Measurements from ENCODE around the gene UGT1A4.

UGT1A4 gene

DNA sequence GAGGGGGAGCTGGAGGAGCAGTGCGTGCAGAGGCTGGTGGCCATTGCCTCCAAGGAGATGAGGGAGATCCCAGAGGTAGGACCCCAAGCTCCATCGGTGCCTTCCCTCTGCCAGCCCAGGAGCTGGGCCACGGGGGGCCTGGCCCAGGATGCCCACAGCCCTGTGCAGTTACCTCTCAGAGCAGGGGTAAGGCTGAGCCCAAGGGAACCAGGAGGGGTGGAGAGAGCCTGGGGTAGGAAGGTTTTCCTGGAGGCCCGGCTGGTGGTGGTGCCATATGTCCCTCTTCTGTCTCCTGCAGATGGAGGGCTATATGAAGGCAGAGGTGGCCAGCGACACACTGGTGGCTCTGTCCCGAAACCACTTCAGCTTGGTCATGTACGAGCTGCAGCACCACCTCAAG is 71.0 kb downstream of the UGT1A4 start:
- TF ChIP-seq, protein P1, sequence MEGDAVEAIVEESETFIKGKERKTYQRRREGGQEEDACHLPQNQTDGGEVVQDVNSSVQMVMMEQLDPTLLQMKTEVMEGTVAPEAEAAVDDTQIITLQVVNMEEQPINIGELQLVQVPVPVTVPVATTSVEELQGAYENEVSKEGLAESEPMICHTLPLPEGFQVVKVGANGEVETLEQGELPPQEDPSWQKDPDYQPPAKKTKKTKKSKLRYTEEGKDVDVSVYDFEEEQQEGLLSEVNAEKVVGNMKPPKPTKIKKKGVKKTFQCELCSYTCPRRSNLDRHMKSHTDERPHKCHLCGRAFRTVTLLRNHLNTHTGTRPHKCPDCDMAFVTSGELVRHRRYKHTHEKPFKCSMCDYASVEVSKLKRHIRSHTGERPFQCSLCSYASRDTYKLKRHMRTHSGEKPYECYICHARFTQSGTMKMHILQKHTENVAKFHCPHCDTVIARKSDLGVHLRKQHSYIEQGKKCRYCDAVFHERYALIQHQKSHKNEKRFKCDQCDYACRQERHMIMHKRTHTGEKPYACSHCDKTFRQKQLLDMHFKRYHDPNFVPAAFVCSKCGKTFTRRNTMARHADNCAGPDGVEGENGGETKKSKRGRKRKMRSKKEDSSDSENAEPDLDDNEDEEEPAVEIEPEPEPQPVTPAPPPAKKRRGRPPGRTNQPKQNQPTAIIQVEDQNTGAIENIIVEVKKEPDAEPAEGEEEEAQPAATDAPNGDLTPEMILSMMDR (conservative IDR thresholded peaks at IDR 0.05; ENCODE audit: low read depth, low read length): no peak
- no peaks in the 10 kb centered on the region for H3K27me3 ChIP-seq (ENCODE audit: insufficient read depth, low read depth)
- no peak overlapping the region for H3K4me3 ChIP-seq (IDR thresholded peaks at IDR 0.05; ENCODE audit: insufficient read depth, low read depth, low read length)
- H3K4me2 ChIP-seq: no peak overlapping the region
- no peaks in the 10 kb centered on the region for H3K79me2 ChIP-seq (ENCODE audit: insufficient read depth, low read depth)
- no peak overlapping the region for H3K27ac ChIP-seq
- no peaks in the 10 kb centered on the region for H4K20me1 ChIP-seq (ENCODE audit: insufficient read depth)
- H3K9ac ChIP-seq: no peak overlapping the region
- H3K4me1 ChIP-seq (ENCODE audit: low read depth, poor library complexity, severe bottlenecking): no peaks in the 10 kb centered on the region
- no peak overlapping the region for H2AFZ ChIP-seq (ENCODE audit: low read depth)
- H3K36me3 ChIP-seq (ENCODE audit: insufficient read depth): no peaks in the 10 kb centered on the region

- H3K9ac ChIP-seq: no peak overlapping the region
- H3K4me2 ChIP-seq: no peak overlapping the region
- no peaks in the 10 kb centered on the region for H3K27me3 ChIP-seq (ENCODE audit: insufficient read depth, low read depth)
- H3K27ac ChIP-seq: no peak overlapping the region
- no peaks in the 10 kb centered on the region for H3K4me1 ChIP-seq (ENCODE audit: low read depth, poor library complexity, severe bottlenecking)
- no peaks in the 10 kb centered on the region for H3K79me2 ChIP-seq (ENCODE audit: insufficient read depth, low read depth)
- no peak overlapping the region for H3K4me3 ChIP-seq (IDR thresholded peaks at IDR 0.05; ENCODE audit: insufficient read depth, low read depth, low read length)
- TF ChIP-seq, protein P1 (conservative IDR thresholded peaks at IDR 0.05; ENCODE audit: low read depth, low read length): no peak
- H2AFZ ChIP-seq (ENCODE audit: low read depth): no peak overlapping the region
- H4K20me1 ChIP-seq (ENCODE audit: insufficient read depth): no peaks in the 10 kb centered on the region
- no peaks in the 10 kb centered on the region for H3K36me3 ChIP-seq (ENCODE audit: insufficient read depth)
Measured at GRCh38 chr2:233791151-233791882, 72.8 kb downstream of the UGT1A4 start.

DNA sequence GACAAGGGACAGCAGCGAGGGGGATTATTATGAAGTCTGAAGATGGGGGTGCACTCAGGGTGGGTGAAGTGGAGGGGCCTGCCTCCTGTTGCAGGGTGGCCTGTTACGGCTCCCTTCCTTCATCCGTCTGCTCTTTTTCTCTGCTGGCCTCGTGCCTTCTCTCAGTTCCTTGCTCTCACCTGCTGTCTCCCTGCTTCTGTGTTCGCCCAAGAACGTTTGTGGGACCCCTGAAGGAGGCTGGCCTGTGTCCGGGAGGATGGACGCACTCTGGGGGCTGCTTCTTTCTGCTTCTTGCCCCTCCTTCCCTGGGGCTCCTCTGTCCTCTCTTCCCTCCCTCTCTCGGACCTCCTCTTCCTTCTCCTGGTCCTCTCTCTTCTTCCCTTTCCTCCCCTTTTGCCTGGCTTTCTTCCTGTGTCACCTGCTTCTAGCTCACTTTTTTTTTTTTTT is 73.4 kb downstream of the UGT1A4 start:
- Histone ChIP-seq H3K27me3 (ENCODE audit: insufficient read depth, low read depth) (no peaks in the 10 kb centered on the region), H3K79me2 (ENCODE audit: insufficient read depth, low read depth) (no peaks in the 10 kb centered on the region), H3K4me2 (no peak overlapping the region), H3K27ac (no peak overlapping the region), H2AFZ (ENCODE audit: low read depth) (no peak overlapping the region), H3K4me1 (ENCODE audit: low read depth, poor library complexity, severe bottlenecking) (no peaks in the 10 kb centered on the region), H4K20me1 (ENCODE audit: insufficient read depth) (no peaks in the 10 kb centered on the region), H3K4me3 (IDR thresholded peaks at IDR 0.05; ENCODE audit: insufficient read depth, low read depth, low read length) (no peak overlapping the region), H3K9ac (no peak overlapping the region), H3K36me3 (ENCODE audit: insufficient read depth) (no peaks in the 10 kb centered on the region)
- TF ChIP-seq, protein P1 (conservative IDR thresholded peaks at IDR 0.05; ENCODE audit: low read depth, low read length): no peak

DNA sequence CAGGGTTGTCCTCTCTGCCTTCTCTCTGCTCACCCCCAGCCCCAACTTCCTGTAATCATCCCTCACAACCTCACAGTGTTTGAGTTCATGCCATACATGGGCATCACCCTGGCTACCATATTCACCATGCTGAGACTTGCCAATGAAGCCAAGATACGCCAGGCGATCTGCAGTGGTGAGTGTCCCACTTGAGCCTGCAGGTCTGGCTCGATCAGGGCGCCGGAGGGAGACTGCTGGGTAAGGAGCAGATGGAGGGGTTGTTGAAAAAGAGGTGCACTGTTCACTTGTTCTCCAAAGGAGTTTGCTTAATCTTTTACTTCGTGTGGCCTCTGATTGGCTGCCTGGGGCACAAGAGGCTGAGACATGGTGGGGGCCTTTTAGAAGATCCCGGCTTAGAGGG is 74.2 kb downstream of the UGT1A4 start:
- H3K36me3 ChIP-seq (ENCODE audit: insufficient read depth): no peaks in the 10 kb centered on the region
- H3K4me2 ChIP-seq: no peak overlapping the region
- H3K79me2 ChIP-seq (ENCODE audit: insufficient read depth, low read depth): no peaks in the 10 kb centered on the region
- TF ChIP-seq, protein P1 (conservative IDR thresholded peaks at IDR 0.05; ENCODE audit: low read depth, low read length): no peak
- no peak overlapping the region for H2AFZ ChIP-seq (ENCODE audit: low read depth)
- H4K20me1 ChIP-seq (ENCODE audit: insufficient read depth): no peaks in the 10 kb centered on the region
- H3K4me1 ChIP-seq (ENCODE audit: low read depth, poor library complexity, severe bottlenecking): no peaks in the 10 kb centered on the region
- no peak overlapping the region for H3K4me3 ChIP-seq (IDR thresholded peaks at IDR 0.05; ENCODE audit: insufficient read depth, low read depth, low read length)
- no peak overlapping the region for H3K9ac ChIP-seq
- no peaks in the 10 kb centered on the region for H3K27me3 ChIP-seq (ENCODE audit: insufficient read depth, low read depth)
- H3K27ac ChIP-seq: no peak overlapping the region
